Right lobe of liver (tissue), 4 donors: ENCODE data around the gene CLSTN2.

Source experiments
- POLR2A ChIP-seq: fragments of 450-650 bp; IDR thresholded peaks from one replicate; pipeline ENCODE4 v1.6.1; 2017; ENCODE audit warnings: antibody characterized with exemption, mild to moderate bottlenecking
- TF ChIP-seq, protein P1 (sequence below), 4 donors: fragments of 200-600 bp in 3 of 4; fragments of 450-650 bp in 1 of 4; IDR thresholded peaks; one replicate each; pipeline versions ENCODE4 v1.5.1 to v1.8.0; 2016 to 2022; ENCODE audit warnings: antibody characterized with exemption in 4 of 4, mild to moderate bottlenecking in 2 of 4
- donor health status: DM: no; HTN: no; CAD: no.
- donor health status: DM: no; HTN: no; CAD: no.
- donor health status: DM: no; HTN: yes; CAD: no.

DNA sequence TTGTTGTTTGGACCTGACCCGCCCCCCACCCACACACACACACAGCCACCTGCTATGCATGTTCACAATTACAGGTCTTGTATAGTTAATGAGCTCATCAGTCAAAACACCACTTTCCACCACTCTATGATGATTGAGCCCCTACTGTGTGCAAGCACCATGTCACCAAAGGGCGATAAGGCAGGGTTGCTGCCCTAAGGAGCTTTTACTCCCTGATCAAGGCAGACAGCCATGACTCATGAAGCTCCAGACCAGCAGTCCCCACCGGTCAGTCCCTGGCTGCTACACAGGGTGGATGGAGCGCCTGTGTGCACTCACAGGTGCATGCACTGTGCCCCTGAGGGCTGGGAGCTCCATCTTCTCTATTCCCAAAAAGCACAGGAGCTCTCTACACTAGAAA is 270.6 kb downstream of the CLSTN2 start:
- TF ChIP-seq, protein P1, sequence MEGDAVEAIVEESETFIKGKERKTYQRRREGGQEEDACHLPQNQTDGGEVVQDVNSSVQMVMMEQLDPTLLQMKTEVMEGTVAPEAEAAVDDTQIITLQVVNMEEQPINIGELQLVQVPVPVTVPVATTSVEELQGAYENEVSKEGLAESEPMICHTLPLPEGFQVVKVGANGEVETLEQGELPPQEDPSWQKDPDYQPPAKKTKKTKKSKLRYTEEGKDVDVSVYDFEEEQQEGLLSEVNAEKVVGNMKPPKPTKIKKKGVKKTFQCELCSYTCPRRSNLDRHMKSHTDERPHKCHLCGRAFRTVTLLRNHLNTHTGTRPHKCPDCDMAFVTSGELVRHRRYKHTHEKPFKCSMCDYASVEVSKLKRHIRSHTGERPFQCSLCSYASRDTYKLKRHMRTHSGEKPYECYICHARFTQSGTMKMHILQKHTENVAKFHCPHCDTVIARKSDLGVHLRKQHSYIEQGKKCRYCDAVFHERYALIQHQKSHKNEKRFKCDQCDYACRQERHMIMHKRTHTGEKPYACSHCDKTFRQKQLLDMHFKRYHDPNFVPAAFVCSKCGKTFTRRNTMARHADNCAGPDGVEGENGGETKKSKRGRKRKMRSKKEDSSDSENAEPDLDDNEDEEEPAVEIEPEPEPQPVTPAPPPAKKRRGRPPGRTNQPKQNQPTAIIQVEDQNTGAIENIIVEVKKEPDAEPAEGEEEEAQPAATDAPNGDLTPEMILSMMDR (IDR thresholded peaks at IDR 0.05): no peak
- TF ChIP-seq POLR2A: no peak
